HG03097 (cell line): ENCODE measurements around the gene TCF4.

Experiments
- ATAC-seq: cut with Tn5 transposase; IDR thresholded peaks from one replicate; pipeline ENCODE4 v1.9.1; 2021; ENCODE audit not compliant: unreplicated experiment, low FRiP score

The TCF4 gene

DNA sequence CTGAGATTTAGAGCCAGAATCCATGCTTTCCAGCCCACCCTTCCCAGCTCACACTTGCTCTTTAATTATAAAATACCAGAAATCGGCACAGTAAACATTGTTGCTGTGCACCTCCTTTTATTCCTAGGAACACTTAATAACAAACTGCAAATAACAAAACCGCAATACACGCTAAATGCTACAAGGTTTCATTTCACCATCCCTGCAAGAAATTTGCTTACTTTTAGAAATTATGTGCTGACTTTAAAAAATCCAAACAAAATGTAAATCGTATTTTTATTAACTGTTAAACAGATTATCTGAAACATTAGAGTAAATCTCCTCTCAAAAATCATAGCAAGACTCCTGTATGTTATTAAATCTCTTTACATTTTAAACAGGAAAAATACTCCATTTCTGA, 79.3 kb downstream of the TCF4 start:
- ATAC-seq = no peak

- no peak for ATAC-seq
Measured at GRCh38 chr18:55506074-55506473, 81.9 kb downstream of the TCF4 start.

- no peak for ATAC-seq
Measured at GRCh38 chr18:55504808-55505207, 83.2 kb downstream of the TCF4 start.

DNA sequence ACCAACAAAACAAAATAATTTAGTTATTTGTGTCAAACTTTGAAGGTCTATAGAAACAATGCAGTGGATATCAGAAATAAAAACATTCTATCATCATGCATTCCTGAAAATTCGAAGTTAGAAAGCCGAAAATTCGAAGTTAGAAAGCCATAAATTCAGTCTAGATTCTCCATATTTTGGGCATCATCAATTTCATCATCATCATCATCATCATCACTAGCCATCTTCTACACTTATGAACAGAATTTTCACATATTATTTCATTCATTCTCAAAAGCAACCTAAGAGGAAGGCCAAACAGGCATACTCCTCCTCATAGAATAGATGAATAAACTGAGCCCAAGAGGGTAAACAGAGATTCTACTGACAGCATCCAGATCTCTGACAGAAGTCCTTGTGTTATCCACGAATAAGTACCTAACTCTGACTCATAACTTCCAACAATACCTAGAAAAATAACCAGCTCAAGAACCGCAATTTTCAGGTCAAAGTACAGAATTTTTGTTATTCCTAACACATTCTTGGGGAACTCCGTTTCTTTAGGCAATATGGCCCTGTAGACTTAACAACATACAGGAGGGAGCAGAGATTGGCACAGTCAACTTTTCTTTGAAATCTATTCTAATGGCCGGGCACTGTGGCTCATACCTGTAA, 84.7 kb downstream of the TCF4 start:
- no peak for ATAC-seq

GRCh38 chr18:55501982-55502710, 85.8 kb downstream of the TCF4 start:
- no peak for ATAC-seq

- no peak for ATAC-seq
Measured at GRCh38 chr18:55501579-55501978, 86.4 kb downstream of the TCF4 start.

DNA sequence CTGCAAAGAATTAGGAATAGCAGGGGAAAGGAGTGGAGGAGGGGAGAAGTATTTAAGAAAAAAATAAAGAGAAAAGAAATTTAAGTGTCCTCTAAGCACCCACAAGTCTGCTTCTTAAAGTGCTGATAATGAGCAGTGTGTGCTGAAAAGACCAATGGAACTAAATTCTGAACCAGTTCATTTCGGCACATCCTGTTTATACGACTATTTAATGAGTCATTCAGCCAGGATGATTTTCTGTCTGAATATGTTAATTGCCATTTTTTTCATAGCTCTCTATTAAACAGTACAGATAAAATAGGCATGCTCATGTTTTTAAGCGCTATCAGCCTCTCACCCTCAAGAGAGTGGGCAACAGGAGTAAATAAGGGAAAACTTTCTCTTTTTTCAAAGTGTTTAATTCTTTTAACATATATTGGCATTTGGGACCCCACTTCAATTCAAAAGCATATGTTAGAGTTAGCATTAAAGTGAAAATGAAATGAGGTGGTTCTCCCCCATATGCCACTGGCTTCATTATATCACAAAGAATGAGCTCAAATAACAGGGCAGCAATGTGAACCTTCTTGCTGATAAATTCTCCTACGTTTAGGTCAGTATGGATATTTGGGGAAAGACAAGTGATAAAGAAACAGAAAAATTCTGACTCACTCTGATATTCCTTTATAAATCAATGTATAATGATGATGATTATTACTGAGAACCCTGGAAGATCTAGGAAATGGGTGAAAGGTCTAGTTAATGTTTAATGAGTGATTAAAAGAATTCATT, 87.5 kb downstream of the TCF4 start:
- ATAC-seq = no peak

DNA sequence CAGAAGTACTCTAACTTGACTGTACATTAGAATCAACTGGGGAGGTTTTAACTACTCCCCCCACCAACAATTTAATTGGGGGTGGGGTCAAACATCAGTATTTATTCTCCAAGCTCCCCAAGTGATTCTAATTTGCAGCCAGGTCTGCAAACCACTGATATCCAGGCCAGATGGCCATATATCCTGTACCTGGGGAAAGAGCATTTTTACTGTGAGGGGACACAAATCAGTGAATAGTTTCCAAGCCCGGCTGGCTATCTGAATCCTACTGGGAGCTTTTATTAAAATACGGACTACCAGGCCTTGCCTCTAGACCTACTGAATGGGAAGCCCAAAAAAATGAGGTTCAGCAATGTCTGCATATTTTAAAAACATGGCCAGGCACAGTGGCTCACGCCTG, 88.5 kb downstream of the TCF4 start:
- no peak for ATAC-seq

- ATAC-seq = no peak
Measured at GRCh38 chr18:55497825-55498403, 90.1 kb downstream of the TCF4 start.

- no peak for ATAC-seq
Measured at GRCh38 chr18:55494899-55495298, 93.1 kb downstream of the TCF4 start.

DNA sequence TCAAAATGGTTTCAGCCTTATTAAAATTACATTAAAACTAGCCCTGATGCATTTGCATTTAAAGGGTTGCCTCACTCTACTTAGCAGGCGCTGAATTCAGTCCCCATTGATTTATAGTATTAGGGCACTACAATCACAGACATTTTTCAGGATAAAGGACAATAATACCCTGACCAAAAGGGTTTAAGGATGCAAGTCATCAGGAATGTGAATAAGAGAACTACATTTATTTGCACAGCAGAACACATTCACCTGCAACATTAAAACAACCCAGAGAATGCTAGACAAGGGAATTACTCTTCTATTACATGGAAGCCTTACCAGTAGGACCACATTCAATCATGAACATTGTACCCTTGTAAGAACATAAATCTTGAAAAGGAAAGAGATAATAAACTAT, 93.6 kb downstream of the TCF4 start:
- ATAC-seq = no peak

DNA sequence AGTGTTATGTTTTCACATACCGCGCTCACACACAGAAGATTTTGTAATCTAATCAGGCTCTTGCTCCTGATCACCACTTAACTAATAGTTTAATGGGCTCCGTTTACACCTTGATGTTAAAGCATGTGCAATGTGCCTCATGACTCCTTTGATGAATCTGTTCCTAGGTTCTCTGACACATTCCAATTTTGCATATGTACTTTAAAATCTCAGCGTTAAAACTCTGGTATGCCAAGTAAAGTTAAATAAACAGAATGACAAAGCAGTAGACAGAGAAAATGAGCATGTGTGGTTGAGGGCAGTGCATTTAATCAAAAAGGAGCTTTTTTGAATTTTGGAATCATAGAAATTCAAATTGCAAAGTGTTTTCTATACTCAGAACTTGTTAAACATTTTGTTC, 96.4 kb downstream of the TCF4 start:
- no peak for ATAC-seq

DNA sequence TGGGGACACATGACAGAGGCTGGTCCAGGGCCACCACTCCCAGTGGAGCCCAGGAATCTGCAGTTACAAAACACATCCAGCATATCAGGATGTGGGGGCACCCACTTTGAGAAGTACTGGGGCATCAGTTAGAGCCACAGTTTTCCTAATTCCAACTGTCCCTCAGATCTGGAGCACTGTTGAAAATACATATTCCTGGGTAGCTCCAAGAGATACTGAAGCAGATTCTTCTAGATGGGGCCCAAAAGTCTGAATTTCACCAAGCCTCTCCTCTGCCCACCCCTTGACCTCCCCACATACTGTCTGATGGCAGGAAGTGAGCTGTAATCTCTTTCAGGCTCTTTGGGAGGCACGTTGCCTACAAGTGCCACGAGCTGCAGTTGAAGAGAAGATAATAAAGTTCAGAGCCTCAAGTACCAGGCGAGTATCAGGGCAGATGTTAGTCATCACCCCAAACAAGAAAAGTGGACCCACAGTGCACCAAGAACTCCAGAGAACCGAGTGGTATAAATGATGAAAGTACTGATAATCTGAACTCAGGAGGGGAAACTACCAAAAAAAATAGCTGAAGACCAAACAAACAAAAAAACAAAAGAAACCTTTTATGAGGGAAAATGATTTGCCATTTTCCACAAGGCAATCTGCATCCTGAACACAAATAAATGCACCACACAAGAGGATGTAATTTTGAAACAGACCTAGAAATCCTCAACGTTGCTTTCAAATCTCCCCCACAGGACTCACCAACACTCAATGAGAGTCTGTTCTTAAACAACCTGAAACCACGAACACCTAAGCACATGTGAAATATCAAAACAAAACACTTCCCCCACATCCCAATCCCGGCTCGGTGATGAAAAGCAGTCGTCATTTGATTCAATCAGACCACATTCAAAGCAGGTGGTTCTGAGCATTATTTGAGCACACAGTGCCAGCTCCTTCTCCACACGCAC, 98.7 kb downstream of the TCF4 start:
- peak; percentile 88 for ATAC-seq

GRCh38 chr18:55488473-55488872, 99.5 kb downstream of the TCF4 start:
- ATAC-seq = no peak

GRCh38 chr18:55487997-55488396, 100.0 kb downstream of the TCF4 start:
- no peak for ATAC-seq

DNA sequence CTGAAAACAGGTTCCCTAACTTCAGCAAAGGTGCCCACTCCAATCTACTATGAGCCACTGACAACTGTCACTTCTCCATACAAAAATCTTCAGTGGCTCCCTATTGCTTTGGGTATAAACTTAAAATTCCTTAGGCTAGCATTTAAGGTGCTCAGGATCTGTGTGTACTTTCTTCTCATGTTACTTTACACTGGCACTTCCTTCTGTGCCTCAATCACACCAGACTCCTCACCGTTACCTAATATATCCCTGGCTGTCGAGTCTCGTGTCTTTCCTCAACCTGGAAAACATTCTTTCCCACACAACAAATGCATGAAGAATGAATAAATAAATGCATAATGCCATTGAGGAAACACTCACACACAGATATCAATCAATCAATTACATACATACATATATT, 101.1 kb downstream of the TCF4 start:
- ATAC-seq = no peak

GRCh38 chr18:55485666-55486065, 102.3 kb downstream of the TCF4 start:
- no peak for ATAC-seq

DNA sequence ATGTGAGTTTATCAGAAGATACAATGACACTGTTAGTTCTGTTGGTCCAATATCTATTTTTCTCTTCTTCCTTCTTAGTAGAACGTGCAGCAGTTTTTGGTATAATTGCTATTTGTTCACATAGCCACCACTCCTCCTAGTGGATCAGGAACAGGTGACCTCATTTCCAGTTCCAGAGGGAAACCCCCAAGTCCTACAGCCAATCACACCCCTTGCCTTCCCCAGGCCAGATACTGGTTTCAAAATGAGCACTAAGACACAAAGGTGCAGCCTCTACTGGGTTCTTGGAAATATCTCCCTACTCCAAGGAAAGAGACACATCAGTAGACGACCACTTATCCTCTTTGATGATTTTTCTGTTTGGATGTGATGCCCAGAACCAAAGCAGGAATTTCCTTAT, 103.2 kb downstream of the TCF4 start:
- ATAC-seq = no peak

DNA sequence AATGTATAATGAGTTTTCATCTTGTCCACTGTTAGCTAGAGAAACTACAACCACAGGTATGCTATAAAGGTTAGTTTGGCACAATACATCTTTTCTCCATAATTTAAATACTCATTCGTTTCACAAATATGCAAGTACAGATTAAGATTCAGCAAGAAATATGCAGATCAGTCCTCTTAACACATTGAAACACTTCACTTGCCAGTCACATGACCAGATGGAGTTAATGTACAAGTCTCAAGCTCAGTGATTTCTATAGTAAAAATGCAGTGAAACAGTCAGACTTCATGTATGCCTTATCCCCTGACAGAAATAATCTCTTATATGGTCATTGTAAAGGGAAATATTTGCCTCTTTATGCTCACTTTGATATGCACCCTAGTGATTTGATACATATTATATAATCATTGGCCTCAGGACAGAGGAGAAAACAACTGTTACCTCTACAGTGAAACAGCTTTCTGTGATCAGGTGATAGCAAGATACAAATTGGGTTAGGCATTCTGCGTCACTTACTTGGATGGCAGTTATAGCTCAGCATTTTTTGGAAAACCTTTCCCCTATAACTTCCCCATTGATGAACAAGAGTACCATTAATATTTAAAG, 104.6 kb downstream of the TCF4 start:
- ATAC-seq = no peak
